SHP77 treated with DMSO at 0.1 percent for 48 hours (cell line): ENCODE results near the gene TRIM31.
A peak's percentile ranks its signal among the peaks of the same experiment; 100 is the strongest.

Experiments
- DNase-seq: peaks from one replicate; lab custom pipeline; 2025; lab: John Stamatoyannopoulos, UW

Gene TRIM31

GRCh38 chr6:30112402-30112994, 392 bp downstream of the TRIM31 start:
- DNase-seq, result no peak

- DNase-seq, result no peak
Observed at GRCh38 chr6:30111266-30111856, 1.5 kb downstream of the TRIM31 start.

GRCh38 chr6:30104661-30105060, 8.2 kb downstream of the TRIM31 start:
- DNase-seq, result no peak

- DNase-seq, result no peak
Observed at GRCh38 chr6:30103872-30104179, 9.1 kb downstream of the TRIM31 start.

- DNase-seq, result peak; percentile 85
Observed at GRCh38 chr6:30102970-30103871, 9.7 kb downstream of the TRIM31 start.

GRCh38 chr6:30102414-30102969, 10.4 kb downstream of the TRIM31 start:
- no peak for DNase-seq

GRCh38 chr6:30101444-30102413, 11.2 kb downstream of the TRIM31 start:
- peak; percentile 22 for DNase-seq

- no peak for DNase-seq
Observed at GRCh38 chr6:30100585-30101443, 12.1 kb downstream of the TRIM31 start.

- no peak for DNase-seq
Observed at GRCh38 chr6:30100154-30100553, 12.7 kb downstream of the TRIM31 start.

GRCh38 chr6:30097902-30098768, 14.8 kb downstream of the TRIM31 start:
- no peak for DNase-seq

- no peak for DNase-seq
Observed at GRCh38 chr6:30096829-30097228, 16.1 kb downstream of the TRIM31 start.

GRCh38 chr6:30093951-30094661, 18.8 kb downstream of the TRIM31 start:
- no peak for DNase-seq

- DNase-seq, result no peak
Observed at GRCh38 chr6:30092852-30093543, 19.9 kb downstream of the TRIM31 start.

GRCh38 chr6:30091577-30092381, 21.1 kb downstream of the TRIM31 start:
- no peak for DNase-seq

GRCh38 chr6:30087876-30088275, 25.0 kb downstream of the TRIM31 start:
- DNase-seq, result no peak

GRCh38 chr6:30077218-30077617, 35.7 kb downstream of the TRIM31 start:
- DNase-seq, result no peak
